Left kidney (tissue), 8 donors: Measurements from ENCODE around the gene KAZN. TPM values are rescaled to one million over a fixed set of nuclear protein-coding genes. Genes with fewer than 3 reads are reported as not detected.
A peak's percentile ranks its signal among the peaks of the same experiment; 100 is the strongest.
"Not testable (repeated sequence)": the region's sequence is repeated elsewhere in the genome, so short reads cannot be mapped to it uniquely, and the experiment has no call there.

Experiments used
- DNase-seq: peaks from one replicate; pipeline ENCODE4 v3.0.0-alpha.2; 2013
- long read RNA-seq, 8 donors: transcript quantifications; one replicate each; lab custom pipeline, GENCODE V29; 2026
- polyA plus RNA-seq: library from polyadenylated mRNA; unstranded; fragments of 120-200 nt; gene quantifications from one replicate; pipeline ENCODE4 v1.2.1, GENCODE V29; 2013; ENCODE audit not compliant: insufficient read length

Gene KAZN
- 35.2 TPM for polyA plus RNA-seq
- long read RNA-seq, donor 1, transcript KAZN-201 (8 exons, 3,838 nt): major isoform, 6 of 6 reads
- long read RNA-seq, donor 1, partial matches to known transcripts: 0 of 6 reads
- long read RNA-seq, donor 1, other reads (novel, unspliced or antisense): 0 of 6 reads
- long read RNA-seq, donor 2, transcript KAZN-201 (8 exons, 3,838 nt): major isoform, 5 of 6 reads
- long read RNA-seq, donor 2, partial matches to known transcripts: 0 of 6 reads
- long read RNA-seq, donor 2, other reads (novel, unspliced or antisense): 0 of 6 reads
- long read RNA-seq, donor 3, partial matches to known transcripts: 23 of 27 reads
- long read RNA-seq, donor 3, other reads (novel, unspliced or antisense): 0 of 27 reads
- long read RNA-seq, donor 4: 0 reads
- long read RNA-seq, donor 5, partial matches to known transcripts: 0 of 4 reads
- long read RNA-seq, donor 5, other reads (novel, unspliced or antisense): 0 of 4 reads
- long read RNA-seq, donor 6, transcript KAZN-201 (8 exons, 3,838 nt): major isoform, 5 of 5 reads
- long read RNA-seq, donor 6, partial matches to known transcripts: 0 of 5 reads
- long read RNA-seq, donor 6, other reads (novel, unspliced or antisense): 0 of 5 reads
- long read RNA-seq, donor 7, partial matches to known transcripts: 6 of 9 reads
- long read RNA-seq, donor 7, other reads (novel, unspliced or antisense): 0 of 9 reads
- long read RNA-seq, donor 8, partial matches to known transcripts: 0 of 2 reads
- long read RNA-seq, donor 8, other reads (novel, unspliced or antisense): 0 of 2 reads

DNA sequence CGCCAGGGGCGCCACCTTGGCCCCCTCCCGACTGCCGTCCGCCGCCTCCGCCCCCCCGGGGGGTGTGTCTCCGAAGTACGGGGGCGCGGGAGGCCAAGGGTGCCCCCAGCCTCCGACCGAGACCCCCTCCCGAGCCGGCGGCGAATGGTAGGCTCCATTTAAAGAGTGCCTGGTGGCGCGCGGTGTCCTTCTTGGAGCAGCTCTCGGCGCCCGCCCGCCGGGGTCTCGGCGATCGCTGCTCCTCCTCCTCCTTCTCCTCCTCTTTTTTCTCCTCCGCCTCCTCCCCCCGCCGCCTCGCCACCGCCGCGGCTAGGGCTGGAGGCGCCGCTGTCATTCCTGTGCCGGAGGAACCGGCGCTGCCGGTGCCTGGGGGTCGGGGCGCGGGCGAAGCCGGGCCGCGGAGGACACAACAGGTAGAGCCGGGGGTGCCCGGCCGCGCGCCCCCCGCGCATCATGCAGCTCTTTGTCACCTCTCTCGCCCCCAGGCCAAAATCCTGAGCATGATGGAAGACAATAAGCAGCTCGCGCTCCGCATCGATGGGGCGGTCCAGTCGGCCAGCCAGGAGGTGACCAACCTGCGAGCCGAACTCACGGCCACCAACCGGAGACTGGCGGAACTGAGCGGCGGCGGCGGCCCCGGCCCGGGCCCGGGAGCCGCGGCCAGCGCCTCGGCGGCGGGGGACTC lies at the start of gene KAZN:
Gene KAZN, plus strand, starts transcription at position 188 of the 685 bp plus-strand sequence.
- DNase-seq: no peak

GRCh38 chr1:14549897-14550620 lies 48.4 kb upstream of the KAZN start:
- no peak for DNase-seq

- no peak for DNase-seq
These were observed 47.1 kb upstream of the KAZN start for GRCh38 chr1:14551386-14551785.

DNA sequence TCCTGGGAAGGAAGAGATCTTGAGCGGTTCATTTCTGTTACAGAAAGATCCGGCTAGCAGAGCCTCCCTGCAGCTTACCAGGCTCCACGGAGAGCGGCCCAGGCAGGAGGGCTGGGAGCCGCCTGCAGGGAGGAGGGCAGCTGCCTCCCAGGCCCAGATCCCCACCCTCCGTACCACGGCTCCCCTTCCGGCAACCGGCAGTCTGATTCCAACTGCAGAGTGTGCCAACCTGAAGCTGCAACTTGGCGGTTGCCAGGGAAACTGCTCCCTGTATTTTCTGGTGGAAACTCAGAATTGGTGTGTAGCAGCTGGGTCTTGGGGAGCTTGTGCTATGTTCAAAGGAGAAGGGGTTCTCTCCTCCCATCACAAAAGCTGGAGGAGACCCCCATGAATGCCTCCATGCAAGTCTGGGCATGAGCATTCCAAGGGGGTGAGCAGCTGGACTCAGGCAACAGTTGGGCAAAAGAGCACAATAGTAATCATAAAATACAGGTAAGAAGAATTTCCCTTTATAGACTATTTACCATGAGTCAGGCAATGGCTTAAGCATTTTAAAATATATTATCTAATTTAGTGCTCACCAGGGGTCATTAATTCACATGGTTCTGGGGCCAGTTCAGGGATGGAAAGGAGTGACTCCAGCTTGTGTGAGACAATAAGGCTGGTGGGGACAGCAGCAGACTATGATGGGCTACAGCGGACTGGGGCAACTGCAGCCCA lies 46.1 kb upstream of the KAZN start:
- DNase-seq: no peak

- peak; percentile 82 for DNase-seq
These were observed 44.8 kb upstream of the KAZN start for GRCh38 chr1:14553711-14554110.

- DNase-seq: no peak
These were observed 43.4 kb upstream of the KAZN start for GRCh38 chr1:14555091-14555490.

DNA sequence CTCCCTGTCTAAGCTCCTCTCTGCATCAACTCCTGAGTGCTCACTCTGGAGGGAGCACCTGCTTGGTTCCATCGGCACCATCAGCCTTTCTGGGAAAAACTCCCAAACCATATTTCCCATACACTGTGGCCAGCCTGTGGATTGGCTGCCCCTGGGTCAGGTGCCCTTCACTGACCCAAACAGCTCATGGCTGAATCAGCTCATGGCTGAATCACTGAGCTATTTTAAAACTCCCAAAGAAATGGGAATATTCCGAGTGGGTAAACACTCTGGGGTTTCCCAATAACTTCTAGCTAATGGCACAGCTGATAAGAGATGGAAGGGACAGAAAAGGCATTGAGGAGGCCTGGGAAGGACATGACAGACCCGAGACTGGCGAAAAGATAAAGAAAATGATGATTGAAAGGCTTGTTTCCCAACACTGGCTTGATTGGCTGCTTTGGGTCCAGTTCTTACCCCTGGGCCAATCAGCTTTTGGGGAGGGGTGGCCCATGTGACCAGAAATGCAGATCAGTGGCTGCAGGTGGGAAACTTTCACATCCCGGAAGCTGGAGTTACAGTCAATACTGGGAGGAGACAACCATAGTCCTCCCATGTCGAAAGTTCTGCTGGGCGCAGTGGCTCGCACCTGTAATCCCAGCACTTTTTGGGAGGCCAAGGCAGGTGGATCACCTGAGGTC lies 37.3 kb upstream of the KAZN start:
- no peak for DNase-seq

GRCh38 chr1:14565090-14565489 lies 33.4 kb upstream of the KAZN start:
- no peak for DNase-seq

GRCh38 chr1:14567056-14567455 lies 31.4 kb upstream of the KAZN start:
- DNase-seq: no peak

GRCh38 chr1:14567903-14568302 lies 30.6 kb upstream of the KAZN start:
- DNase-seq: no peak

- no peak for DNase-seq
These were observed 29.6 kb upstream of the KAZN start for GRCh38 chr1:14568716-14569355.

- no peak for DNase-seq
These were observed 28.0 kb upstream of the KAZN start for GRCh38 chr1:14570514-14570913.

GRCh38 chr1:14571810-14572767 lies 26.4 kb upstream of the KAZN start:
- DNase-seq: no peak

DNA sequence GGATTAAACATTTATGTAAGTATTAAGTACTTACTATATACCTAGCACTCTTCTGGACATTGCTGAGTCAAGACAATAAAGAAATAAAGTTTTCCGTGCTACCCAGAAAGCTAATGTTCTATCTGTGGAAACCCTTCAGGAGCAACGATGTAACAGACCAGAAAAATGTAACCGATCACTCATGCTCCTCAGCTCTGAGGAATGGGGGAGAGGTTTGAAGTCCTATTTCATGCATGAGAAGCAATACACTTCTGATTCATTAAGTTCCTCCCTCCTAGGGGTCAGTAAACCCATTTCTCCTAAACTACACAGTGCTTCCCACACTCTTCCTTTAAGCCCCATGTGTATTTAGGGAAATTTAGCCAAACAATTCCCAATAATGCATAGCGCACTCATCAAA lies 25.6 kb upstream of the KAZN start:
- no peak for DNase-seq

DNA sequence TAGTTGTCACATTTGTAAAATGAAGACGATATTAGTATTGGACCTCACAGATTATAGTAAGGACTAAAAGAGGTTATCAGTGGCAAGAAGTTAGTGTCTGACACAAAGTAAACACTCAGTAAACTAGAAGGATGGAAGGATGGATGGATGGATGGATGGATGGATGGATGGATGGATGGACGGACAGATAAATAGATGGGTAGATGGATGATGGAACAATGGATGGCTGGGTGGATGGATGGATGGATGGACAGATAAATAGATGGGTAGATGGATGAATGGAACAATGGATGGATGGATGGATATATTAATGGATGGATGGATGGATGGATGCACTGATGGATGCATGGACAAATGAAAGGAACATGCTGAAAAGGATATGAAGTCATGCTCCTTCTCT lies 22.3 kb upstream of the KAZN start:
- no peak for DNase-seq

GRCh38 chr1:14577261-14577660 lies 21.2 kb upstream of the KAZN start:
- no peak for DNase-seq

GRCh38 chr1:14578156-14578555 lies 20.3 kb upstream of the KAZN start:
- no peak for DNase-seq

DNA sequence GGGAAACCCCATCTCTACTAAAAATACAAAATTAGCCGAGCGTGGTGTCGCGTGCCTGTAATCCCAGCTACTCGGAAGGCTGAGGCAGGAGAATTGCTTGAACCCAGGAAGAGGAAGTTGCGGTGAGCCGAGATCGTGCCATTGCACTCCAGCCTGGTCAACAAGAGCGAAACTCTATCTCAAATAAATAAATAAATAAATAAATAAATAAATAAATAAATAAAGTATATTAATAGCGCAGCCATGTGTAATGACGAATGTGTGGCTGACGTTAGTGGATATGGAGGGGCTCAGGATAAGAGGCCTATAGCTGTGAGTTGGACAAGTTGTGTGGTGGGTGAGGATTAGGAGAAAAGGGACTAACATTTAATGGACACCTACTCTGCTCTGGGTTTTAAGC lies 18.2 kb upstream of the KAZN start:
- not testable (repeated sequence) for DNase-seq

DNA sequence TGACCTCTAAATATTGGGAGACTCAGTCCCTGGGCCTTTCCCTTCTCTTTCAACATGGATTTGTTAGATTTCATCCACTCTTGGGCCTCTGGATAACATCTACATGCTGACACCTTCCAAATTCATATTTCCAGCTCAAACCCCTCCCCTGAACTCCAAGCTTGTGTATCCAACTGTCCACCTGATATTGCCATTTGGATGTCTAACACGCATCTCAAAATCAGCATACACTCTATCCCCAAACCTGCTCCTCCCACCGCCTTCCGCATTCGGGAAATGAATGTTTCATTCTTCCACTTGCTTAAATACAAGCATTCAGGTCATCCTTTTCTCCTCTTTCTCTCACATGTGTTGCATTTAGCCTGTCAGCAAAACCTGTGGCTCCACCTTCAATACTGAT lies 17.5 kb upstream of the KAZN start:
- no peak for DNase-seq
